Keratinocyte (primary cell): ENCODE measurements around the gene NME8. TPM values are rescaled to one million over a fixed set of nuclear protein-coding genes. Genes with fewer than 3 reads are reported as not detected.

ENCODE experiments used
- DNase-seq: peaks from one replicate; pipeline ENCODE4 v3.0.0-alpha.2; 2011; ENCODE audit warnings: low read depth, missing footprints, low spot score
- FAIRE-seq: peaks from 2 replicates; lab custom pipeline; 2011; peaks lifted over from hg19 to GRCh38; lab: Jason Lieb, UNC
- H2AFZ ChIP-seq: 2 replicates; pipeline ENCODE4 v1.6.0; 2012; ENCODE audit warnings: low read length, control low read depth, inconsistent platforms; ENCODE audit not compliant: control insufficient read depth
- H3K27ac ChIP-seq: 2 replicates; pipeline ENCODE4 v1.5.1; 2011; ENCODE audit warnings: low read length; ENCODE audit not compliant: control insufficient read depth, insufficient read depth
- H3K27me3 ChIP-seq: 3 replicates; pipeline ENCODE4 v1.6.0; 2011; ENCODE audit warnings: low read length; ENCODE audit not compliant: control insufficient read depth, insufficient read depth; ENCODE audit errors: extremely low read depth
- H3K36me3 ChIP-seq, 2 experiments: 2 replicates in 1 of 2; 3 replicates in 1 of 2; pipeline ENCODE4 v1.5.1; 2011; ENCODE audit warnings: low read length in 2 of 2, mild to moderate bottlenecking in 1 of 2; ENCODE audit not compliant: control insufficient read depth in 2 of 2, insufficient read depth in 2 of 2; ENCODE audit errors: extremely low read depth in 1 of 2
- H3K4me1 ChIP-seq: 3 replicates; pipeline ENCODE4 v1.5.1; 2011; ENCODE audit warnings: low read length; ENCODE audit not compliant: control insufficient read depth, insufficient read depth; ENCODE audit errors: extremely low read depth
- H3K4me2 ChIP-seq: 3 replicates; pipeline ENCODE4 v1.6.0; 2011; ENCODE audit warnings: low read depth, low read length; ENCODE audit not compliant: control insufficient read depth, insufficient read depth; ENCODE audit errors: extremely low read depth
- H3K4me3 ChIP-seq, 3 experiments: fragments of 200-600 bp in 1 of 3; sonication (generic) in 1 of 3; 2 replicates in 2 of 3; 3 replicates in 1 of 3; pipeline ENCODE4 v1.5.1; 2011 to 2016; ENCODE audit warnings: low read length in 3 of 3, mild to moderate bottlenecking in 3 of 3, control low read depth in 2 of 3, inconsistent platforms in 1 of 3, low read depth in 1 of 3, mixed read lengths in 1 of 3, mixed run types in 1 of 3, moderate library complexity in 1 of 3; ENCODE audit not compliant: control insufficient read depth in 2 of 3, insufficient read depth in 2 of 3; ENCODE audit errors: extremely low read depth in 1 of 3
- H3K79me2 ChIP-seq: 2 replicates; pipeline ENCODE4 v1.6.0; 2012; ENCODE audit warnings: low read length; ENCODE audit not compliant: control insufficient read depth, insufficient read depth
- H3K9ac ChIP-seq: 3 replicates; pipeline ENCODE4 v1.6.0; 2011; ENCODE audit warnings: low read length; ENCODE audit not compliant: control insufficient read depth, insufficient read depth; ENCODE audit errors: extremely low read depth
- H3K9me1 ChIP-seq: 3 replicates; pipeline ENCODE4 v1.6.0; 2011; ENCODE audit warnings: low read length; ENCODE audit not compliant: control insufficient read depth, insufficient read depth; ENCODE audit errors: extremely low read depth
- H3K9me3 ChIP-seq: 2 replicates; pipeline ENCODE4 v1.5.1; 2012; ENCODE audit warnings: low read depth, low read length; ENCODE audit not compliant: control insufficient read depth
- H4K20me1 ChIP-seq: 3 replicates; pipeline ENCODE4 v1.6.0; 2011; ENCODE audit warnings: low read length; ENCODE audit not compliant: control insufficient read depth, insufficient read depth; ENCODE audit errors: extremely low read depth
- CTCF ChIP-seq, 3 experiments: IDR thresholded peaks in 1 of 3; conservative IDR thresholded peaks in 1 of 3; optimal IDR thresholded peaks in 1 of 3; 2 replicates in 2 of 3; 3 replicates in 1 of 3; pipeline versions ENCODE3 to v1.5.1; 2011; ENCODE audit warnings: low read length in 3 of 3, mild to moderate bottlenecking in 3 of 3, moderate library complexity in 2 of 3, control low read depth in 1 of 3, inconsistent platforms in 1 of 3; ENCODE audit not compliant: insufficient read depth in 2 of 3; ENCODE audit errors: extremely low read depth in 1 of 3
- EZH2 ChIP-seq: IDR thresholded peaks from one replicate; pipeline ENCODE4 v1.6.1; 2012; ENCODE audit warnings: inconsistent platforms, mild to moderate bottlenecking, low read length, moderate library complexity
- dilution Hi-C: fragments of 300-500 bp; cut with MboI; formaldehyde crosslinking; loops from one replicate; pipeline ENCODE4 v1.7.0; 2020; ENCODE audit warnings: low sequenced_read_pairs; ENCODE audit not compliant: extremely low pct_ligation_motif_present
- polyA plus RNA-seq, 5 experiments: library from polyadenylated mRNA; depleted of rRNA in 3 of 5; stranded (reverse) in 3 of 5; stranded (forward) in 1 of 5; unstranded in 1 of 5; fragments of >200 nt; gene quantifications; 1 replicate in 1 of 5; 2 replicates in 3 of 5; 3 replicates in 1 of 5; pipeline versions ENCODE4 v1.2.1 to v1.2.3, GENCODE V29; 2011 to 2012; ENCODE audit warnings: missing spikeins in 2 of 5, low read depth in 1 of 5, low replicate concordance in 1 of 5

The NME8 gene
- polyA plus RNA-seq, 1 donor (not counting 4 experiments of a cell fraction or from before 2014, with no cell fraction given) = not detected

- Histone ChIP-seq H3K9ac (no peak within 1 kb of the TSS), H3K4me2 (no peak within 1 kb of the TSS)
Measured at GRCh38 chr7:37920305-37920848, 72.0 kb downstream of the NME8 start, which contains the start of gene EPDR1. Gene EPDR1, plus strand, starts transcription at chr7:37920640. Its CDS starts 300 bp downstream, at chr7:37920940.

GRCh38 chr7:37920849-37921805 is 72.7 kb downstream of the NME8 start:
- Histone ChIP-seq H4K20me1 (no peaks in the 10 kb centered on the region), H3K79me2 (no peaks in the 10 kb centered on the region), H3K36me3 (no peaks in the 10 kb centered on the region), H3K4me3 (no peak overlapping the region), H3K9me3 (no peaks in the 10 kb centered on the region), H2AFZ (no peak overlapping the region), H3K27ac (no peak overlapping the region), H3K4me1 (no peaks in the 10 kb centered on the region), H3K4me2 (no peak overlapping the region), H3K9ac (no peak overlapping the region), H3K27me3 (peaks cover 22% of the 10 kb centered on the region), H3K9me1 (no peaks in the 10 kb centered on the region)
- dilution Hi-C loops = no loop called here
- DNase-seq (no peak), FAIRE-seq (no peak)
- TF ChIP-seq CTCF (optimal IDR thresholded peaks at IDR 0.05 in 1 of 3, IDR thresholded peaks at IDR 0.05 in 1 of 3, conservative IDR thresholded peaks at IDR 0.05 in 1 of 3; ENCODE audit: extremely low read depth in 1 of 3, insufficient read depth in 2 of 3, low read length in 3 of 3) (no peak), EZH2 (no peak)

More at GRCh38 chr7:37920305-37920848, 72.0 kb downstream of the NME8 start, which contains the start of gene EPDR1:
- dilution Hi-C loops = no loop called here
- Histone ChIP-seq H3K9me3 (no peaks in the 10 kb centered on the region), H3K36me3 (no peaks in the 10 kb centered on the region), H3K9me1 (no peaks in the 10 kb centered on the region), H3K27ac (no peak within 1 kb of the TSS), H3K4me1 (no peaks in the 10 kb centered on the region), H3K4me3 (no peak within 1 kb of the TSS), H3K27me3 (peaks cover 23% of the 10 kb centered on the region), H4K20me1 (no peaks in the 10 kb centered on the region), H2AFZ (no peak within 1 kb of the TSS), H3K79me2 (no peaks in the 10 kb centered on the region)
- FAIRE-seq (no peak), DNase-seq (no peak)
- TF ChIP-seq CTCF (optimal IDR thresholded peaks at IDR 0.05 in 1 of 3, IDR thresholded peaks at IDR 0.05 in 1 of 3, conservative IDR thresholded peaks at IDR 0.05 in 1 of 3; ENCODE audit: extremely low read depth in 1 of 3, insufficient read depth in 2 of 3, low read length in 3 of 3) (no peak), EZH2 (no peak)
